Ramos (cell line): ENCODE data around the gene FMN1.

Experiments
- in situ Hi-C: fragments of 300-500 bp; cut with MboI; formaldehyde crosslinking; loops from one replicate; pipeline ENCODE4 v1.14.3; 2022; ENCODE audit warnings: low sequenced_read_pairs; ENCODE audit not compliant: unreplicated experiment

FMN1 gene

DNA sequence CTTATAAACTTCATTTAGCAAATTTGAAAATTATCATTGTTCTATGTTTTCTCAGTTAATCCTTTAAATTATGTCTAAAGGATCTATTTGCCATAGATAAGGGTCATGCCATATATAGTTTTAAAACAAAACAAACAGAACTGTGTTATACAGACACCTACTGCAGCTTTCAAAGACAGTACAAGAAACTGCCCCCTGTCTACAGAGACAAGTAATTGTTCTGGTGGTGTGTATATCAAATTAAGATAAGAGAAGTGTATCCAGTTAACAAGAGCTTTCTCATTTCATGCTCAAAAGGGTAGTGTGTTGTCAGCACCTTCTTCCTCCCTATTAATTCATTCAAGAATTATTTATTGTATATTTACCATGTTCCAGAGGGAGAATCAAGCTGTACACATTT lies 201.2 kb downstream of the FMN1 start:
- in situ Hi-C loops, result loop anchor here (10.0 kb wide), 2 partner anchors 148 to 328 kb away; no protein-coding TSS in a partner anchor

GRCh38 chr15:32991619-32992111 lies 202.8 kb downstream of the FMN1 start:
- in situ Hi-C loops, result loop anchor here (10.0 kb wide), 2 partner anchors 147 to 327 kb away; no protein-coding TSS in a partner anchor

GRCh38 chr15:32990071-32990470 lies 204.4 kb downstream of the FMN1 start:
- in situ Hi-C loops, result loop anchor here (10.0 kb wide), 2 partner anchors 145 to 325 kb away; no protein-coding TSS in a partner anchor

DNA sequence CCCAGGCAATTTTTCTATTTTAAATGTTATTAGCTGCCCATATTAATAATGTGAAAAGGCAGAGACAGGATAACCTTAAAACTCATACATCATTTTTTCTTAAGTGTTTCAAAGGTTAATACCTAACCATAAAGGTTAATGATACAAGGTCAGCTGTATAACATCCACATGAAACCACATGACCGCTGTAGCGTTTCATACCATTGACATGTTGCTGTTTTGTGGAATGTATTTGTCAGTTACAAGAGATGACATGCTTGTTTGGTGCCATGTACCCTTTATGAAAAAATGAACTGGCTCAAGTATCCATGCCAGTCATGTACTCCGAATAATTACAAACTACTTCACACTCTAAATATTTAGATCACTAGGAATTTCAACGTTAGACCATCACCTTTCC lies 207.4 kb downstream of the FMN1 start:
- in situ Hi-C loops, result no loop called here

DNA sequence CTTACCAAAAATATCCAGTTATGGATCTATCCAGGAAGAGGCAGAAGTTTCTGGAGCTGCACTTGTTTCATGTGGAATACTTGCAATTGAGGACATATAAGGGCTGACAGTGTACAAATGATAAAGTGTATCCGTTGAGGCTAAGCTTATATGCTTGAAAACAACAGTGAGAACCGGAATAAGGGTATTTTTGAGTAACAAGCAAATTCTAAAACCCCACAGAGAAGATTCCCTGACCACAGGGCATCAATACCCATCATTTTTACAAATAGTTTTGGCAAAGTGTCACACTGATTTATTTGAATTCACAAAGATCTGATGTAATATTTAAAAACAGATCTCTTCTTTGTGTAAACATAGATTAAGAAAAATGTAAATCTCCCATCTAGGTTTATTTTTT lies 208.4 kb downstream of the FMN1 start:
- in situ Hi-C loops, result no loop called here

DNA sequence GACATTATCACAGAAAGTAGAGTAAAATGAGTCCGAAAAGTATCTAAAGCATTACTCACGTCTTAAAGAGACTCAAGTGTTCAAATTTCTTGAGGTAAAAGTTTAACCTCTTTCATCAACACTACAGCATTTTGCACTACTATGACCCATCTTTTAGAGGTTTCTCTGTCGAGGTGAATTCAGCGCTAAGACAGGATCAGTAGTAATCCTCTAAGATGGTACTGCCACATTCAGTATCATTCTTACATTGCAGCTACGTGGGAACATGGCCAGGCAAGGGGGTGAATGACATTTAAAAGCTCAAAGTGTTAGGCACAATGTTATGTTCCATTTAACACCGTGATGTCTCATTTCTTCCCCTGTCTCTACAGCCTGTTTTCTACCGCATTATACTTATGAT lies 210.8 kb downstream of the FMN1 start:
- in situ Hi-C loops, result no loop called here

- in situ Hi-C loops, result no loop called here
Observed at GRCh38 chr15:32982001-32982400, 212.5 kb downstream of the FMN1 start.

- in situ Hi-C loops, result no loop called here
Observed at GRCh38 chr15:32981536-32981935, 213.0 kb downstream of the FMN1 start.

DNA sequence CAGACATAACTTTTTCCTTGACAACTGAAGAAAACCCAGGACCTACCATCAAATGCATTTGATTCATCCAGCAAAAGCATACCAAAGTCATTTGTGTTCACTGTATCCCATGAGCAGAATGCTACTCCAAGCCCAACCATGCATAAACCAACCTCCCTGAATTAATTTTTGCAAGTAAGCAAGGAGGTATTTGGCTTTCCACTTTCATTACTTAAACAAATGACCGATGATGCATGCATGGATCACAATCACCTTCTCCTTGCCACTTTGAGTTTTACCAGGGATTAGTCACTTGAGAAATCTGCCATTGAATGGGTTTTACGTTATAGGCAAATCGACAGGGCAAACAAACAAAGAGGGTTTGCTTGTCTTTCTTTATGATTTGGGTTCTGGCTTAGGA lies 214.8 kb downstream of the FMN1 start:
- in situ Hi-C loops, result no loop called here

DNA sequence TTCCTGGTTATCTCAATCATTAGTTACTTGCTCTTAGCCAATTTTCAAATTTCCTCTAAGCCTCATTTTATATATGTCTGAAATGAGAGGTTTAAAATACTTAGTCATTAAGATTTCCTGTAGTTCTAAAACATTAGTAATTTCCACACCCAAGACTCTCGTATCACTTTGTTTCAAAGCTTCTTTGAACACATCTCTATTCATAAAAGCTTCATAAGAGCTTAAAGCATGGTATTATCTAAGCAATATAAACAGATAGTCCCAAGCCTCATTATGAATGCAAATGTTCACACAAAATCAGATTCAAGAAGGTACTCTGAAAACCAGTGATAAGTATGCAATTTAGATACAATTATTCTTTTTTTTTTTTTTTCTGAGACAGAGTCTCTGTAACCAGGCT lies 217.0 kb downstream of the FMN1 start:
- in situ Hi-C loops, result no loop called here

GRCh38 chr15:32974691-32975090 lies 219.8 kb downstream of the FMN1 start:
- in situ Hi-C loops, result no loop called here

DNA sequence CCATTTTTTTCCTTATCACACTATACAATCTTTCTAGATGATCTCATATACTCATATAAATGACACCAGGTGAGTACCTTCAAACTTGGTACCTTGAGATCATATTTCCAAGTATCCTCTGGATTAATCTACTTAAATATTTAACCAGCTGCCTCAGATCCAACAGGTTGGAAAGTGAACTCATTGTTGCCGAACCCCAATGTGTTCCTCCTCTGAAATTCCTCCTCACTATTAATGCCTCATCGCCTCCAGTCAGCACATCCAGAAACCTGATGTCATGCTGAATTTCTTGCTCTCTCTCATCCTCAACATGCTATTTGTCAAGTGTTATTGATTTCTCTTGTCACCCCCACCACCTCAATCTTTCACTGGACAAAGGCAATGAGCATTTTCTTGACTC lies 221.8 kb downstream of the FMN1 start:
- in situ Hi-C loops, result no loop called here

DNA sequence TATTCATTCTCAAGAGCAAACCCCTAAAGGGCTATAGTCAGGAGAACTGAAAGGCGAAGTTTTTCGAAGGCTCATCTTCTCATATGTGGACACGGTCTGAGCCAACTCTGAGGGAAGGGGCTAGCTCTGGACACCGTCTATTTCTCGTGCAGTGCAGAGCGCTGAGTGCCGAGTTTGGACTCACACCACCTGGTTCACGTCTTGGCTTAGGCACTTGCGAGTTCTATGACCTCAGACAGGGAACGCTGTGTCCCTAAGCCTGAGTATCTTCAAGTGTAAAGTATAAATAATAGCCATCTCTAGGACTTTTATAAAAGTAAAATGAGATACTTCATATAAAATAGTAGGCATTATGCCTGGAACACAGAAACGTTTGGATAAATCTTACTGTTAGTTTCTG lies 223.7 kb downstream of the FMN1 start:
- in situ Hi-C loops, result no loop called here

GRCh38 chr15:32967521-32967920 lies 227.0 kb downstream of the FMN1 start:
- in situ Hi-C loops, result no loop called here

GRCh38 chr15:32966512-32966911 lies 228.0 kb downstream of the FMN1 start:
- in situ Hi-C loops, result no loop called here

DNA sequence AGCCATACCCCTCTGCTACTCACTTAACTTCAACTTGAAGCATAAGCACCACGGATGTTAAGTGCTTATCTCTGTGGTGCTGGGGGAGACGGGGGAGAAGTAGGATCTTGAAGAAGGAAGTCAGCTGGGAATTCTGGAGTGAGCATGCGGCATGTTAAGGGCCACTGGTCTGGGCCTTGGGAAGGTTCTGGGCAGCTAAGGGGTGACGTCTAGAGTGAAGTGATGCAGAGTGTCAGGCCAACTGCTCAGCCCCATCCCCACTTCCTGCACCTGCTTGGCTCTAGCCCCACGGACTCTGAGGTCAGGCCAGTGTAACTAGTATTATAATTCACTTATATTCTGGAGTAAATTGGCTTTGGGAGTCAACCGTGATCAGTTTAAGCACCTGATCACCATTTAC lies 228.6 kb downstream of the FMN1 start:
- in situ Hi-C loops, result no loop called here

- in situ Hi-C loops, result no loop called here
Observed at GRCh38 chr15:32959077-32959476, 235.4 kb downstream of the FMN1 start.

- in situ Hi-C loops, result no loop called here
Observed at GRCh38 chr15:32957219-32957618, 237.3 kb downstream of the FMN1 start.

GRCh38 chr15:32956711-32957110 lies 237.8 kb downstream of the FMN1 start:
- in situ Hi-C loops, result no loop called here

DNA sequence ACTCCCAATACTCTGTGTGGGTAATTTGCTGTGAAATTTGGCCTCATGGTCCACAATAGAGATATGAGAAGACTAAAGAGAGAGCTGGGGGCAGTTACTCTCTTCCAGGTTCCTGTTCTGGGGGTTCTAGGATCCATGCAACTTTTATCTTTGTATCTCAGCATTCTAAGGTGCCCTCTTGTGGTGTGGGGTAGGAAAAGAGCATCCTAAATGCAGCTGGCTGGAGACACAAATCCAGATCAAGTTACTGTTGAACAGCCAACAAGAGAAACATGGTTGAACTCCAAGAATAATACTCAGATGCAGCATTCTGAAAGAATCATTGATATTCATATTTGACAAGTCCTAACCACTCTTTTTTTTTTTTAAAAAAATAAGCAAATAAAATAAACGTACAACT lies 238.5 kb downstream of the FMN1 start:
- in situ Hi-C loops, result no loop called here

DNA sequence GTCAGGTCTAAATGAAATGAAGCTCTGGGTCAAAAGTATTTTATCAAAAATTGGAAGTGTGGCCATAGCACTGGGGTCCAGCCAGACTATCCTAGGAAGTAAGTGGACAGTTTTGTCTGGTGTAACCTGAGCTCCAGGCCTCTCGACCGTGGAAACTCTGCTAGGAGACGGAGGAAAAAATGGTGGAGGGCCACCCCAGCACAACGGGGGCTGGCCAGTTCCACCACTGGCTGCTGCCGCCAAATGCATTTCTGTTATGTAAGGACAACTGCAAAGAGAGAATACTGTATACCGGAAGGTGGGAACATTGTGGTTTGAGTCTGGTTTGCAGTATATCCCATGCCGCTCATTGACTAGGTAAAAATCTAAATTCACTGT lies 241.0 kb downstream of the FMN1 start:
- in situ Hi-C loops, result no loop called here

DNA sequence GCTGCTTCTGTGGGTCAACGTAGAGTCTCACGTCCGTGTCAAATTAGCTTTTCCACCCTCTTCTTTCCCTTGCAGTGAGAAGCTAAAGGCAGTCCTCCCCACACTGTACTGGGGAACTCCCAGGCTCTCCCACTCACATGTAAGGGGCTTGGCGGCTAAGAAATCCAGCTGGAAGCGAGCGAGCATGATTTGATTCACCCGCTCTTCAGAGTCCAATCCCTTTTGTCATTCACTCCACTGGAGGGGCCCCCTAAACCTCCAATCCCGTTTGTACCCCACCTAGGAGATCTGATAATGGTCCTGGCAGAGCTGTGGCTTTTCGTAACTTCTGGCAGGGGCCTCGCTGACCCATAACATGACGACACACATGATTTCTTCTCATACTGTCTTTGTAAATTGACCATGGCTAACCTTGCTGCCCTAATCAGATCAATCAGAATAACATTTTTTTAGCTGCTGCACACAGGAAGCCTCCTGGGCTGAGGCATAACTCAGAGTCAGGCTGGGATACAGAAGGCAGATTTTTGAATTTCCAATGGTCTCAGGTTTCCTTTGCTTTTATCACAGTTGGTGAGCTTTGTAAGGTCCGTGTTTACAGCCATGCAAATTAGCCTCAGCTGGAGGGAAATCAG lies 241.5 kb downstream of the FMN1 start:
- in situ Hi-C loops, result no loop called here
